Right lobe of liver (tissue), 4 donors: ENCODE results near the gene KTN1.

Experiments used
- POLR2A ChIP-seq: fragments of 450-650 bp; IDR thresholded peaks from one replicate; pipeline ENCODE4 v1.6.1; 2017; ENCODE audit warnings: antibody characterized with exemption, mild to moderate bottlenecking
- TF ChIP-seq, protein P1 (sequence below), 4 donors: fragments of 200-600 bp in 3 of 4; fragments of 450-650 bp in 1 of 4; IDR thresholded peaks; one replicate each; pipeline versions ENCODE4 v1.5.1 to v1.8.0; 2016 to 2022; ENCODE audit warnings: antibody characterized with exemption in 4 of 4, mild to moderate bottlenecking in 2 of 4
- donor health status: DM: no; HTN: no; CAD: no.
- donor health status: DM: no; HTN: no; CAD: no.
- donor health status: DM: no; HTN: yes; CAD: no.

DNA sequence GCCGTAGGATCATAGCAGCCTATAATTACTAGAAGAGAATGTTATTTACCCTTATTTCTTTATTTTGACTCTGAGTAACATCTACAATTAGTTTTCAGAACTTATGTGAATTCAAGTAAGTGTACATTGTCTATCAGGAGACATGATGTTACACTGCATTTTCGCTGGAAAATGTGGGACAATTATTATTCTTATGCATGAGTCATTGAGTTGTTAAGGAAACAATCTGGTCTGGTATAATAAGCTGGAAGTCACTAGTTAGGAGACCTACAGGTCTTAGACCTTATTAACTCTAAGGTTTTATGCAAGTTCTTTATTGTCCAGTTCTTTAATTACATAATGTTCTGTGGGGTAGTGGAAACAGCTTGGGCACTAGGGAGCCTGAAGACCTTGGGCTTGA is 5.8 kb downstream of the KTN1 start:
- TF ChIP-seq, protein P1, sequence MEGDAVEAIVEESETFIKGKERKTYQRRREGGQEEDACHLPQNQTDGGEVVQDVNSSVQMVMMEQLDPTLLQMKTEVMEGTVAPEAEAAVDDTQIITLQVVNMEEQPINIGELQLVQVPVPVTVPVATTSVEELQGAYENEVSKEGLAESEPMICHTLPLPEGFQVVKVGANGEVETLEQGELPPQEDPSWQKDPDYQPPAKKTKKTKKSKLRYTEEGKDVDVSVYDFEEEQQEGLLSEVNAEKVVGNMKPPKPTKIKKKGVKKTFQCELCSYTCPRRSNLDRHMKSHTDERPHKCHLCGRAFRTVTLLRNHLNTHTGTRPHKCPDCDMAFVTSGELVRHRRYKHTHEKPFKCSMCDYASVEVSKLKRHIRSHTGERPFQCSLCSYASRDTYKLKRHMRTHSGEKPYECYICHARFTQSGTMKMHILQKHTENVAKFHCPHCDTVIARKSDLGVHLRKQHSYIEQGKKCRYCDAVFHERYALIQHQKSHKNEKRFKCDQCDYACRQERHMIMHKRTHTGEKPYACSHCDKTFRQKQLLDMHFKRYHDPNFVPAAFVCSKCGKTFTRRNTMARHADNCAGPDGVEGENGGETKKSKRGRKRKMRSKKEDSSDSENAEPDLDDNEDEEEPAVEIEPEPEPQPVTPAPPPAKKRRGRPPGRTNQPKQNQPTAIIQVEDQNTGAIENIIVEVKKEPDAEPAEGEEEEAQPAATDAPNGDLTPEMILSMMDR (IDR thresholded peaks at IDR 0.05), result no peak
- TF ChIP-seq POLR2A, result no peak
